NAMALWA (cell line): ENCODE data around the gene DYSF.

Source experiments
- DNase-seq: peaks from one replicate; pipeline ENCODE4 v3.0.0-alpha.2; 2015; ENCODE audit warnings: low spot score

Gene DYSF

GRCh38 chr2:71456617-71457016 lies 3.3 kb downstream of the DYSF start:
- no peak for DNase-seq

GRCh38 chr2:71457123-71457915 lies 4.0 kb downstream of the DYSF start:
- DNase-seq, result no peak

- DNase-seq, result no peak
Measured at GRCh38 chr2:71457923-71458322, 4.6 kb downstream of the DYSF start.

GRCh38 chr2:71458413-71459083 lies 5.2 kb downstream of the DYSF start:
- no peak for DNase-seq

GRCh38 chr2:71459084-71459431 lies 5.7 kb downstream of the DYSF start:
- DNase-seq, result no peak

GRCh38 chr2:71460056-71460455 lies 6.7 kb downstream of the DYSF start:
- DNase-seq, result no peak

GRCh38 chr2:71460595-71461303 lies 7.4 kb downstream of the DYSF start:
- DNase-seq, result no peak

GRCh38 chr2:71461304-71461671 lies 7.9 kb downstream of the DYSF start:
- DNase-seq, result no peak

- no peak for DNase-seq
Measured at GRCh38 chr2:71462056-71462605, 8.8 kb downstream of the DYSF start.

- no peak for DNase-seq
Measured at GRCh38 chr2:71462641-71463341, 9.4 kb downstream of the DYSF start.

- no peak for DNase-seq
Measured at GRCh38 chr2:71463342-71463654, 9.9 kb downstream of the DYSF start.

- no peak for DNase-seq
Measured at GRCh38 chr2:71464389-71464788, 11.0 kb downstream of the DYSF start.

GRCh38 chr2:71465356-71465755 lies 12.0 kb downstream of the DYSF start:
- DNase-seq, result no peak

GRCh38 chr2:71465961-71466300 lies 12.6 kb downstream of the DYSF start:
- DNase-seq, result no peak

- DNase-seq, result no peak
Measured at GRCh38 chr2:71466301-71467179, 13.2 kb downstream of the DYSF start.

- no peak for DNase-seq
Measured at GRCh38 chr2:71467180-71467815, 13.9 kb downstream of the DYSF start.

- no peak for DNase-seq
Measured at GRCh38 chr2:71468279-71469015, 15.1 kb downstream of the DYSF start.

GRCh38 chr2:71469403-71470398 lies 16.3 kb downstream of the DYSF start:
- DNase-seq, result no peak

- no peak for DNase-seq
Measured at GRCh38 chr2:71471276-71471675, 17.9 kb downstream of the DYSF start.
